Measurements from ENCODE around the gene TCP11L2. TPM values are rescaled to one million over a fixed set of nuclear protein-coding genes. Genes with fewer than 3 reads are reported as not detected.
A peak's percentile ranks its signal among the peaks of the same experiment; 100 is the strongest.

The TCP11L2 gene
- total and polyA plus RNA-seq, 2 of the 13 experiments (the other 11 are each of a cell fraction or from before 2014, with no cell fraction given): 4.6 to 24.1 TPM

GRCh38 chr12:106358396-106359241, 56.1 kb downstream of the TCP11L2 start:
- peak; percentile 30 for FAIRE-seq
- ChIA-PET CTCF (ENCODE audit: low intra/inter-chr PET ratio, low total read pairs) (no interaction called here), POLR2A (interaction anchor here (0.5 to 3.2 kb wide), 33 partner anchors 8 to 1012 kb away, joined by 3 to 26 read pairs (median 4); partner anchors contain the start of genes CRY1, MTERF2, TCP11L2 and TMEM263)
- H3K4me1 ChIP-seq (ENCODE audit: insufficient read depth, low read length): peaks cover 40% of the 10 kb centered on the region
- H3K9me3 ChIP-seq (ENCODE audit: low read length): no peaks in the 10 kb centered on the region
- 22% methylated on average over 17 of the region's 17 CpGs for WGBS (ENCODE audit: low lambda C conversion rate)
- peak overlapping the region; percentile 98 for H3K4me2 ChIP-seq (ENCODE audit: low read depth, low read length)
- ATAC-seq: peak; percentile 57
- in situ Hi-C loops (cut with HindIII; ENCODE audit: extremely low pct_ligation_motif_present, low pct_unique_long_range_greater_than_20kb) (no loop called here), intact Hi-C loops (cut with micrococcal nuclease; ENCODE audit: unreplicated experiment) (loop anchor here (10.0 kb wide), 1 partner anchor 486 kb away; no protein-coding TSS in a partner anchor)
- H3K36me3 ChIP-seq (replicated peaks in 1 of 2; ENCODE audit: control insufficient read depth in 1 of 2, insufficient read depth in 2 of 2, low read length in 2 of 2): 0 out of 5 replicates have a peak, but pooled peaks cover 0 to under 1% of the 10 kb centered on the region in 2 experiments
- H3K27ac ChIP-seq (ENCODE audit: extremely low read length, insufficient read depth, low read length): peak overlapping the region; percentile 91
- peak overlapping the region; percentile 64 to 78 (median 65) for H3K4me3 ChIP-seq (replicated peaks in 1 of 3; ENCODE audit: insufficient read depth in 1 of 3, low read depth in 2 of 3, low read length in 3 of 3)
- TSS peak; percentile 72 for BruUV-seq (replicated peaks)
- H3K27me3 ChIP-seq (ENCODE audit: control insufficient read depth in 1 of 2, insufficient read depth in 2 of 2, low read length in 2 of 2): no peaks in the 10 kb centered on the region; a peak in 1 of 5 replicates
- H2AFZ ChIP-seq (ENCODE audit: low read length): peak overlapping the region; percentile 38
- no peaks in the 10 kb centered on the region for H4K20me1 ChIP-seq (ENCODE audit: insufficient read depth, low read length)
- peaks cover 23% of the 10 kb centered on the region for H3K79me2 ChIP-seq (ENCODE audit: insufficient read depth, low read length)
- peak overlapping the region; percentile 81 for H3K9ac ChIP-seq (ENCODE audit: insufficient read depth, low read depth, low read length)
- peak; percentile 78 for DNase-seq (ENCODE audit: low spot score)
- TF ChIP-seq TBX2 (CRISPR knock-in tag; IDR thresholded peaks at IDR 0.05; ENCODE audit: borderline replicate concordance) (no peak), ZC3H4 (CRISPR knock-in tag; IDR thresholded peaks at IDR 0.05; ENCODE audit: borderline replicate concordance) (0 out of 2 replicates have a peak, but pooled peaks have one; percentile 44), NR2F1 (CRISPR knock-in tag; IDR thresholded peaks at IDR 0.05) (no peak), ARID3A (IDR thresholded peaks at IDR 0.05; ENCODE audit: low read depth, low read length) (peak; percentile 15; the same call in 1 of the 2 replicates), NR2F6 (IDR thresholded peaks at IDR 0.05) (no peak), NR2F6 (CRISPR knock-in tag; IDR thresholded peaks at IDR 0.05) (no peak), CREM (IDR thresholded peaks at IDR 0.05) (0 out of 2 replicates have a peak, but pooled peaks have one; percentile 11), CREM (CRISPR knock-in tag; IDR thresholded peaks at IDR 0.05) (no peak), ZC3H13 (CRISPR knock-in tag; IDR thresholded peaks at IDR 0.05) (0 out of 2 replicates have a peak, but pooled peaks have one; percentile 10), TEF (CRISPR knock-in tag; IDR thresholded peaks at IDR 0.05) (peak; percentile 29; the same call in 1 of the 2 replicates), ZNF496 (CRISPR knock-in tag; IDR thresholded peaks at IDR 0.05; ENCODE audit: insufficient replicate concordance) (no peak), CREB1 (IDR thresholded peaks at IDR 0.05) (no peak), CREB1 (CRISPR knock-in tag; IDR thresholded peaks at IDR 0.05) (peak; percentile 59; the same call in 1 of the 2 replicates), POLR2A (IDR thresholded peaks at IDR 0.05; ENCODE audit: insufficient read depth in 1 of 2, low read depth in 2 of 2, low read length in 2 of 2) (peak in 1 of 2 experiments; percentile 46; a peak in 2 of 4 replicates)
- TF ChIP-seq, protein P1, sequence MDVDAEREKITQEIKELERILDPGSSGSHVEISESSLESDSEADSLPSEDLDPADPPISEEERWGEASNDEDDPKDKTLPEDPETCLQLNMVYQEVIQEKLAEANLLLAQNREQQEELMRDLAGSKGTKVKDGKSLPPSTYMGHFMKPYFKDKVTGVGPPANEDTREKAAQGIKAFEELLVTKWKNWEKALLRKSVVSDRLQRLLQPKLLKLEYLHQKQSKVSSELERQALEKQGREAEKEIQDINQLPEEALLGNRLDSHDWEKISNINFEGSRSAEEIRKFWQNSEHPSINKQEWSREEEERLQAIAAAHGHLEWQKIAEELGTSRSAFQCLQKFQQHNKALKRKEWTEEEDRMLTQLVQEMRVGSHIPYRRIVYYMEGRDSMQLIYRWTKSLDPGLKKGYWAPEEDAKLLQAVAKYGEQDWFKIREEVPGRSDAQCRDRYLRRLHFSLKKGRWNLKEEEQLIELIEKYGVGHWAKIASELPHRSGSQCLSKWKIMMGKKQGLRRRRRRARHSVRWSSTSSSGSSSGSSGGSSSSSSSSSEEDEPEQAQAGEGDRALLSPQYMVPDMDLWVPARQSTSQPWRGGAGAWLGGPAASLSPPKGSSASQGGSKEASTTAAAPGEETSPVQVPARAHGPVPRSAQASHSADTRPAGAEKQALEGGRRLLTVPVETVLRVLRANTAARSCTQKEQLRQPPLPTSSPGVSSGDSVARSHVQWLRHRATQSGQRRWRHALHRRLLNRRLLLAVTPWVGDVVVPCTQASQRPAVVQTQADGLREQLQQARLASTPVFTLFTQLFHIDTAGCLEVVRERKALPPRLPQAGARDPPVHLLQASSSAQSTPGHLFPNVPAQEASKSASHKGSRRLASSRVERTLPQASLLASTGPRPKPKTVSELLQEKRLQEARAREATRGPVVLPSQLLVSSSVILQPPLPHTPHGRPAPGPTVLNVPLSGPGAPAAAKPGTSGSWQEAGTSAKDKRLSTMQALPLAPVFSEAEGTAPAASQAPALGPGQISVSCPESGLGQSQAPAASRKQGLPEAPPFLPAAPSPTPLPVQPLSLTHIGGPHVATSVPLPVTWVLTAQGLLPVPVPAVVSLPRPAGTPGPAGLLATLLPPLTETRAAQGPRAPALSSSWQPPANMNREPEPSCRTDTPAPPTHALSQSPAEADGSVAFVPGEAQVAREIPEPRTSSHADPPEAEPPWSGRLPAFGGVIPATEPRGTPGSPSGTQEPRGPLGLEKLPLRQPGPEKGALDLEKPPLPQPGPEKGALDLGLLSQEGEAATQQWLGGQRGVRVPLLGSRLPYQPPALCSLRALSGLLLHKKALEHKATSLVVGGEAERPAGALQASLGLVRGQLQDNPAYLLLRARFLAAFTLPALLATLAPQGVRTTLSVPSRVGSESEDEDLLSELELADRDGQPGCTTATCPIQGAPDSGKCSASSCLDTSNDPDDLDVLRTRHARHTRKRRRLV (CRISPR knock-in tag; IDR thresholded peaks at IDR 0.05): 0 out of 2 replicates have a peak, but pooled peaks have one; percentile 13
